ENCODE measurements around the gene MUTYH.

MUTYH gene

GRCh38 chr1:45348609-45348965 lies 8.3 kb upstream of the MUTYH start:
- DNase-seq: no peak

- no peak for DNase-seq
These were observed 7.8 kb upstream of the MUTYH start for GRCh38 chr1:45348020-45348419.

DNA sequence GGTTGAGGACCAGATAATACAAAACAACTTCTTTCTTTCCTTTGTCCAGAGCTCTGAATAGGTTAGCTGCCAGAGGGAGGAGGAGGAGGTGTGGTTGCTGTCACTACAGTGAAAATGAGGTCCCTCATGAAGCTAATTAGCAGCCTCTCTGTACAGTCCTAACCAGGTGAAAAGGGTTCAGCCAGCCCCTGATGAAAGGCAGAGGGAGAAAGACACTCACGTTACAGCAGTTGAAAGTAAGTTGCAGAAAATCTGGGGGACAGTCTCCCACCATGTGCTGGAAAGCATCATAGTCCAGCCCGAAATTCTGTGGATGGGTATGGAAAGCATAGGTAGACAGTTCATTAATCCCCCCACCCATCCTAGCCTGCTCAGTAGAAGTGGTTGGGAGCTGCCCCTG lies 6.2 kb upstream of the MUTYH start:
- peak in 1 of 2 experiments; percentile 24 for DNase-seq

DNA sequence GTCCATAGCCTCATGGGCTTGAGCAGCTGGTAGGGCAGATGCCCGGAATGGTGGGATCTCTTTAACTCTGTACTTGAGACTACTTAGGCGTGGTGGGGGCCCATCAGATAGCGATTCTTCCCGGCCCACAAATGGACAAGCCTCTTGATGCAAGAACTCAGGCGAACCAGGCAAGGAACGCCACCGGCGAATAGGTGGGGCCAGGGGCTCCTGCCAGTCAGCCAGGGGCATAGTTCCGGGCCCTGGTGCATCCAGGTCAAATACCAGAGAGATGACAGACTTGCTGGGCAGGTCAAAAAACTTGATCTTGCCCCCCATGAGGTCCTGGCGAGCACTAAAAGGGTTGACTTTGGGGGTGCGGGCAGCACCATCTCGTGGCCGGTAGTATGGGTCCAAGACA lies 4.8 kb upstream of the MUTYH start:
- peak in 1 of 2 experiments; percentile 24 for DNase-seq

DNA sequence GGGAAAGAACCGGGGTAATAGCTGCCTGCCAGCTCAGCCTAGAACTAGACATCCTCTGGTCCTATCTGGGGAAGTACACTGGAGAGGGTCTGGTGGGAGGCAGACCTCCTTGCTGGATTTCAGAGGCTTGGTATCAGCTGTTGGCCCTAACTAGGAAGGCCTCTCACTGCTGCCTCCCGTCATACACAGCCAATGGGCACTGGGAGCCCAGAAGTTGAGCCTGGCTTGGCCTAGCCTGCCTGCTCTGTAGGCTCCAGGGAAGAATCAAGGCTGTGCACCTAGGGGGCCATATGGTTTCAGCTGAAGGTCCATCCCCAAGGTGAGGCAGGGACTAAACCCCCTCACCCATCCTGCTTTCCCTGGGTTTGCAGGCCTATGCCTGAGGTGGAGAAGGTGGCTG lies 4.3 kb upstream of the MUTYH start:
- no peak for DNase-seq

GRCh38 chr1:45340816-45341466 lies 701 bp upstream of the MUTYH start:
- DNase-seq: peak; percentile 52 to 53

DNA sequence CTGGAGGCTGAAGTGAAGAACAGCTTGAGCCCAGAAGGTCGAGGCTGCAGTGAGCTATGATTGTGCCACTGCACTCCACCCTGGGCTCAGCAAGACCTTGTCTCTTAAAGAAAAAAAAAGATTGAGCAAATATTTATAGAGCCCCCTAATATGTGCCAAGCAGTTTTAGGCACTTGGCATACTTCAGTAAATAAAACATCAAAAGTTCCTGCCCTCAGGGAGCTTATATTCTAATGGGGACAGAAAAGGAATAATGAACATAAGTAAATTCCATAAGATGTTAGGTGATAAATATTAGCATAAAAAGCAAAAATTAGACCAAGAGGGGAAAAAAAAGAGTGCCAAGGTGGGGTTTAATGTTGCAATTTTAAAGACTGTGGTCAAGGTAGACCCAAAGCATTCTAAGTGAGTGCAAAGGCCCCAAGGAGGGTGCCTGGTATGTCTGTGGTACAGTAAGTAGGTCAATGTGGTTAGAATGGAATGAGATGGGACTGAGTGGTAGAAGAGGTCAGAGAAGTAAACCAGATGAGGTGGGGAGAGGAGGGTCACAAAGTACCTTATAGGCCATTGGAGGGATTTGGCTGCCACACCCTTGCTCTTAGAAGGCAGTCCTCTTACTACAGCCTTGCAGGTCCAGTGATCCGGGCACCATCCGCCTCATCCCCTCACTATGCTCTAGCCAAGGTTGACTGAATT lies 2.5 kb downstream of the MUTYH start:
- no peak for DNase-seq

DNA sequence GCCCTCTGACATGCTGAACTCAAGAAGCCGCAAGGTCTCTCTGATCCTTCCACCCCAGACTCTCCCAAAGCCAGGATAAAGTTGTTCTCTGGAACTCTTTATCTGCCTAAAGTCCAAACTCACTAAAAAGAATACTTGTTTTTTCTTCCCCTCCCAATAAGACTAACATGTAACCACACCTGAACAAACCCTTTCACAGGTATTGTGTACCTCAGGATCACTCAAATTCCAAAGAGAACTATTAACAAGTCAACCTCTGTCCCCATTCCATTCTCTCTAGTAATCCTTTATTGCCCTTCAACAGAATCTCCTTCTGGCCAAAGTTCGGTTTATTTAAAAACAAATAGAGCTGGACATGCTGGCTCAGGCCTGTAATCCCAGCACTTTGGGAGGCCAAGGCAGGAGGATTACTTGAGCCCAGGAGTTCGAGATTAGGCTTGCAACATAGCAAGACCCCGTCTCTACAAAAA lies 4.3 kb downstream of the MUTYH start:
- DNase-seq: no peak

GRCh38 chr1:45334308-45335245 lies 5.7 kb downstream of the MUTYH start:
- DNase-seq: no peak

DNA sequence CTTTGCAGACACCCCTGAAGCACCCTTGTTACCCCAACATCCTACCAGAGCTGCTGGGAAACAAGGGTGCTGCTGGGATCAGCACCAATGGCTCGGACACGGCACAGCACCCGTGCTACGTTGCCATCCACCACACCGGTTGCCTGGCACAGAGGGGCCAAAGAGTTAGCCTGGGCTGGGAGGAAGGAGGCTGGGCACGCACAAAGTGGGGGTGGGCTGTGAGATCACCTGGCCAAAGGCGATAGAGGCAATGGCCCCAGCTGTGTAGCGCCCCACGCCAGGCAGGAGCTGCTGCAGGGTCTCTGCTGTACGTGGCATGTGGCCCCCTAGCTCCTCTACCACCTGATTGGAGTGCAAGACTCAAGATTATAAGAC lies 7.9 kb downstream of the MUTYH start:
- DNase-seq: no peak

DNA sequence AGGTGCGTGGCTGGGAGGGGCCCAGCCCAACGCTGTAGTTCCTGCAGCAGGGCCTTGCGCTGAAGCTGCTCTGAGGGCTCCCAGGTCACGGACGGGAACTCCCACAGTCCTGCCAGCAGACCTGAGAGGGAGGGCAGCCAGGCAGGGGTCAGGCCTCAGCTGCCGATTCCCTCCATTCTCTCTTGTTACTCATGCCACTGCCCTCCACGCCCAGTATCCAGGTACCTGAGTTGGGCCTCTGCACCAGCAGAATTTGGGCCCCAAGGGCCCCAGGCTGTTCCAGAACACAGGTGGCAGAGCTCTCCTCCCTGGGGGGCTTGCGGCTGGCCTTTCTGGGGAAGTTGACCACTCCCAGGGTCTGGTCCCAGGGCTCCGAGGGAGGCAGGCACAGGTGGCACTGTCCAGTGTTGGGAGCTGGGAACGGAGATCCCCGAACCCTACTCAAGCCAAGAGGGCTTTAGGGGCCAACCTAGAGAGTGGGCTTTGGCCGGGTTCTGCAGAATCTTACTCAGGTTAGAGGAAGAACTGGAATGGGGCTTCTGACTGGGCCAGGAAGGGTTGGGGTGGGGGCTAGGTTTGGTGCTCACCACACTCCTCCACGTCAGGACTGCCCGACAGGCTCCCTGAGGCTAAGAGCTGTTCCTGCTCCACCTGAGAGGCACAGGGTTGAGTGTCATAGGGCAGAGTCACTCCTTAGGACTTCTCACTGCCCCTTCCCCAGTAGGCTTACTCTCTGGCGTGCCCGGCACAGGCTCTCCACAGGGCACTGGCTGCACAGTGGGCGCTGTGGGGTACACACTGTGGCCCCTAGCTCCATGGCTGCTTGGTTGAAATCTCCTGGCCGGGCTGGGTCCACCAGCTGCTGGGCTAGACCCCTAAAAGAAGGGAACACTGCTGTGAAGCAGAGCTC lies 8.5 kb downstream of the MUTYH start:
- no peak for DNase-seq

DNA sequence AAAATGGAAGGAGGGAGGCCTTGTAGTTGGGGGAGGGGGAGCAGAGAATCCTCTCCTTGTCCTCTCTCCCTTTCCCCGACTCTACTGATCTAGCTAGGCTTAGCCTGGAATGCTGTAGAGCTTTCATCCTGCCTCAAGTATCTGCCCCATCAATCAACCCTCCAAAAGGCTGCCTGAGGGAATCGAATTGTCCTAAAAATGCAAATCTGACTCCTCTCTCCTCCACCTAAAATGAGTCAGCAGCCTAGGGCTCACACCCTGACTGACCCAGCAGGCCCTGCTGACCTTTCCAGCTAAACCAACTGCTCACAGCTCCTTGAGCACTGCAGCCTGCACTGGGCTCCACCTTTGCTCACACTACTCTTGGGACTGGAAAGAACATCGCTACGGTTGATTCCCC lies 10.8 kb downstream of the MUTYH start:
- DNase-seq: no peak

DNA sequence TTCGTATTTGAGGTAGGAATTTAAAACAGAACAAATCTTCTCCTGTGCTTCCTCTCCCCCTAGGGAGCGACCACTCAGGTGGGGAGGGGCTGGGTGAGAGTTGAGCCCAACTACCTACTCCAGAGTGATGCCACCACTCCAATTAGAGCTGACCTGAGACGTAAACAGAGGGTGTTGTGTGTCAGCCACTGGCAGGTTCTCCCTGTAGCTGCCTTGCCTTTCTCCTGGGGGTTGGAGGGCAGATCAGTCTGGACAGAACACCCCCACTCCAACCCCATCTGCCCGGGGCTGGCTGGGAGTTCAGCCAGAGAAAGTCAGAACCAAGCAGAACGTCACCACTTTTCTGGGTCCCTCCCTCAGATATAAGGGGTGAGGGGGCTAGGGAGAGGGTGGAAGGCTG lies 11.6 kb downstream of the MUTYH start:
- no peak for DNase-seq

DNA sequence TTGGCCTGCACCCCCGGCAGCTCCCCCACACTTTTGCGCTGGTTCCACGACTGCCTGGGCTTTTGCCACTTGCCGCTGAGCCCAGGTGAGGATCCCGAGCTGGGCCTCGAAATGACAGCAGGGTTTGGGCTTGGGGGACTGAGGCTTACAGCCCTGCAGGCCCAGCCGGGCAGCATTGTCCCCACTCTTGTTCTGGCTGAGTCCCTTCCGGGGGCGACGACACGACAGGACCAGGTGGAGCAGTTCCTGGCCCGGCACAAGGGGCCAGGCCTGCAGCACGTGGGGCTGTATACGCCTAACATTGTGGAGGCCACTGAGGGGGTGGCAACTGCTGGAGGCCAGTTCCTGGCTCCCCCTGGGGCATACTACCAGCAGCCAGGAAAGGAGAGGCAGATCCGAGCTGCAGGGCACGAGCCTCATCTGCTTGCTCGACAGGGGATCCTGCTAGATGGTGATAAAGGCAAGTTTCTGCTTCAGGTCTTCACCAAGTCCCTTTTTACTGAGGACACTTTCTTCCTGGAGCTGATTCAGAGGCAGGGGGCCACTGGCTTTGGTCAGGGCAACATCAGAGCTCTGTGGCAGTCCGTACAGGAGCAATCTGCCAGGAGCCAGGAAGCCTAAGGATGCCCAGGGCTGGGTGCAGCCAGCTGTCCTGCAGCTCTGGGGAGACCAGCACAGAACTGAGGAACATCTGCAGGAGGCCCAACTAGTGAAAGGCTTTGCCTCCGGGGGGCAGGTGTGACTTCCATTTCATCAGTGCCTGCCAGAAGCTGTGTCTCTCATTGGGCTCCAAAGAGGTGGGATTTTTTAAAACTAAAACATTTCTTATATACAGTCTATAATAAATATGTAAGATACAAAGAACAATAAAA lies 12.4 kb downstream of the MUTYH start:
- DNase-seq: peak; percentile 44 to 53

- peak; percentile 83 to 88 for DNase-seq
These were observed 13.3 kb downstream of the MUTYH start, which contains the start of gene HPDL for GRCh38 chr1:45326627-45327623. Gene HPDL (plus strand): TSS chr1:45326895. CDS start chr1:45327149, 254 bp downstream.

- DNase-seq: no peak
These were observed 14.3 kb downstream of the MUTYH start for GRCh38 chr1:45325851-45326506.

GRCh38 chr1:45322486-45323040 lies 17.7 kb downstream of the MUTYH start:
- DNase-seq: no peak

DNA sequence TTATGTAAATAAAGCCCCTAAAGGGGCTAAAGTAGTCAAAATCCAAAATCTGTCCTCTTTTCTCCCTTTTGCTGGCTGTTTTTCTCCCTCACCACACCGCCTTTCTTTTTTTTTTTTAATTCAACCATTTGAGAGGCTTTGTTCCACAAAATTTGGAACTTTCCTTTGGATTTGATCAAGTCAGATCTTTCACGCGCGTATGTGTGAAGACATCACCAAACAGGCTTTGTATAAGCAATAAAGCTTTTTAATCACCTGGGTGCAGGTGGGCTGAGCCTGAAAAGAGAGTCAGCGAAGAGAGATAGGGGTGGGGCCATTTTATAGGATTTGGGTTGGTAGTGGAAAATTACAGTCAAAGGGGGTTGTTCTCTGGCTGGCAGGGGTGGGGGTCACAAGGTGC lies 18.8 kb downstream of the MUTYH start:
- DNase-seq: no peak

DNA sequence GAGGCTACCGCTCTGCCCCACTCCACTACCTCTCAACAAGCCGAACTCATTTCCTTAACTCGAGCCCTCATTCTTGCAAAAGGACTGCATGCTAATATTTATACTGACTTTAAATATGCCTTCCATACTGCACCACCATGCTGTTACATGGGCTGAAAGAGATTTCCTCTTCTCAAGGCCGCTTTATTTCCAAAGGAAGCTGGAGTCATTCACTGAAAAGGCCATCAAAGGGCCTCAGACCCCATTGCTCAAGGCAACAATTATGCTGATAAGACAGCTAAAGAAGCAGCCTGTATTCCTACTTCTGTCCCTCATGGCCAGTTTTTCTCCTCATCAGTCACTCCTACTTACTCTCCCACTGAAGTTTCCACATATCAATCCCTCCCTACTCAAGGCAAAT lies 20.5 kb downstream of the MUTYH start:
- no peak for DNase-seq

Data from activated T-cell treated with anti-CD3 and anti-CD28 coated beads, Interleukin-2, amount 50 U/mL, for 48 hours (primary cell).